Activated naive CD8-positive, alpha-beta T cell treated with anti-CD3 and anti-CD28 coated beads, Interleukin-2, amount 10 ng/mL, durations not matched to agents 7 days and 5 days (primary cell): ENCODE measurements around the gene ERN1. TPM values are rescaled to one million over a fixed set of nuclear protein-coding genes. Genes with fewer than 3 reads are reported as not detected.

Experiments
- ATAC-seq: fragments of 150-1000 bp; cut with Tn5 transposase; one replicate; pipeline ENCODE4 v1.10.0; 2021; ENCODE audit warnings: low read depth, moderate library complexity
- POLR2A ChIA-PET: fragments of 350-600 bp; sonication (Branson Sonifier 250); formaldehyde crosslinking; loops from one replicate; lab custom pipeline; 2021; ENCODE audit warnings: antibody characterized with exemption; lab: Charles Lee
- DNase-seq: peaks from one replicate; pipeline ENCODE4 v3.0.0; 2021
- H3K27ac Mint-ChIP-seq: one replicate; pipeline ENCODE4 v1.8.0; 2022; ENCODE audit warnings: mild to moderate bottlenecking, mixed read lengths
- H3K27me3 Mint-ChIP-seq: one replicate; pipeline ENCODE4 v1.8.0; 2022; ENCODE audit warnings: mild to moderate bottlenecking, moderate library complexity, mixed read lengths
- H3K36me3 Mint-ChIP-seq: one replicate; pipeline ENCODE4 v1.8.0; 2021; ENCODE audit warnings: mild to moderate bottlenecking, mixed read lengths
- H3K4me1 Mint-ChIP-seq: one replicate; pipeline ENCODE4 v1.8.0; 2021; ENCODE audit warnings: mixed read lengths
- H3K4me3 Mint-ChIP-seq: one replicate; pipeline ENCODE4 v1.8.0; 2022; ENCODE audit warnings: mild to moderate bottlenecking, moderate library complexity, mixed read lengths
- H3K9me3 Mint-ChIP-seq: one replicate; pipeline ENCODE4 v1.8.0; 2021; ENCODE audit warnings: mixed read lengths
- total RNA-seq, 2 experiments: library from RNA; stranded (reverse); gene quantifications; one replicate each; pipeline ENCODE4 v1.2.3, GENCODE V29; 2021

ERN1 gene
- total RNA-seq, 2 experiments from 2014 or later, result 38.6 to 45.3 TPM

GRCh38 chr17:64075913-64076312 is 54.0 kb downstream of the ERN1 start:
- no peak overlapping the region for H3K27ac Mint-ChIP-seq
- H3K27me3 Mint-ChIP-seq, result no peaks in the 10 kb centered on the region
- H3K36me3 Mint-ChIP-seq, result peaks cover 11% of the 10 kb centered on the region
- H3K4me1 Mint-ChIP-seq, result peaks cover 16% of the 10 kb centered on the region
- DNase-seq (no peak), ATAC-seq (no peak)
- H3K9me3 Mint-ChIP-seq, result no peaks in the 10 kb centered on the region
- no peak overlapping the region for H3K4me3 Mint-ChIP-seq
- POLR2A ChIA-PET, result no interaction called here

- POLR2A ChIA-PET, result no interaction called here
- H3K4me1 Mint-ChIP-seq, result peaks cover 10% of the 10 kb centered on the region
- peaks cover 19% of the 10 kb centered on the region for H3K36me3 Mint-ChIP-seq
- ATAC-seq, result no peak
- H3K9me3 Mint-ChIP-seq, result no peaks in the 10 kb centered on the region
- no peaks in the 10 kb centered on the region for H3K27me3 Mint-ChIP-seq
- H3K27ac Mint-ChIP-seq, result no peak overlapping the region
- no peak for DNase-seq
- no peak overlapping the region for H3K4me3 Mint-ChIP-seq
Measured at GRCh38 chr17:64074704-64075426, 55.1 kb downstream of the ERN1 start.

GRCh38 chr17:64073771-64074703 is 55.9 kb downstream of the ERN1 start:
- H3K27me3 Mint-ChIP-seq, result no peaks in the 10 kb centered on the region
- no peak for ATAC-seq
- no peak overlapping the region for H3K27ac Mint-ChIP-seq
- H3K9me3 Mint-ChIP-seq, result no peaks in the 10 kb centered on the region
- no peak for DNase-seq
- POLR2A ChIA-PET, result no interaction called here
- no peak overlapping the region for H3K4me3 Mint-ChIP-seq
- H3K4me1 Mint-ChIP-seq, result peaks cover 10% of the 10 kb centered on the region
- peaks cover 23% of the 10 kb centered on the region for H3K36me3 Mint-ChIP-seq

DNA sequence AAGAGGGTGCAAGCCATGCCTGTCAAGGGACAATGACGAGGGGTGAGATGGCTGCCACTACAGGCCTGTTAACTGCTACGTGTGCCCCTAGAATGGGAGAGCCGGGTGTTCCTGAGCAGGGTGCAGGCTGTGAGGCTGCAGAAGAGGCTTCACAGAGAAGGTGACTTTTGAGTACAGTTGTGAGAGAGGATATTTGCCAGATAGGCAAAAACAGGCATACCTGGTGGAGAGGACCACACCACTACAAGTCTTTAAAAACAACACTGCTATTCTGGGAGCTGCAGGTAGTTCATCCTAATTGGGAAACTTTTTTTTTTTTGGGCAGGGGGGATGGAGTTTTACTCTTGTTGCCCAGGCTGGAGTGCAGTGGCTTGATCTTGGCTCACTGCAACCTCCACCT is 58.8 kb downstream of the ERN1 start:
- peaks cover 30% of the 10 kb centered on the region for H3K36me3 Mint-ChIP-seq
- no peak for ATAC-seq
- DNase-seq, result no peak
- H3K27me3 Mint-ChIP-seq, result no peaks in the 10 kb centered on the region
- POLR2A ChIA-PET, result no interaction called here
- H3K9me3 Mint-ChIP-seq, result no peaks in the 10 kb centered on the region
- H3K27ac Mint-ChIP-seq, result peak overlapping the region; percentile 8
- H3K4me3 Mint-ChIP-seq, result no peak overlapping the region
- H3K4me1 Mint-ChIP-seq, result peaks cover 6% of the 10 kb centered on the region

GRCh38 chr17:64070213-64070612 is 59.7 kb downstream of the ERN1 start:
- DNase-seq, result no peak
- POLR2A ChIA-PET, result no interaction called here
- no peak for ATAC-seq
- H3K36me3 Mint-ChIP-seq, result peaks cover 28% of the 10 kb centered on the region
- no peak overlapping the region for H3K4me3 Mint-ChIP-seq
- no peak overlapping the region for H3K27ac Mint-ChIP-seq
- no peaks in the 10 kb centered on the region for H3K9me3 Mint-ChIP-seq
- H3K27me3 Mint-ChIP-seq, result no peaks in the 10 kb centered on the region
- H3K4me1 Mint-ChIP-seq, result peaks cover 4% of the 10 kb centered on the region

DNA sequence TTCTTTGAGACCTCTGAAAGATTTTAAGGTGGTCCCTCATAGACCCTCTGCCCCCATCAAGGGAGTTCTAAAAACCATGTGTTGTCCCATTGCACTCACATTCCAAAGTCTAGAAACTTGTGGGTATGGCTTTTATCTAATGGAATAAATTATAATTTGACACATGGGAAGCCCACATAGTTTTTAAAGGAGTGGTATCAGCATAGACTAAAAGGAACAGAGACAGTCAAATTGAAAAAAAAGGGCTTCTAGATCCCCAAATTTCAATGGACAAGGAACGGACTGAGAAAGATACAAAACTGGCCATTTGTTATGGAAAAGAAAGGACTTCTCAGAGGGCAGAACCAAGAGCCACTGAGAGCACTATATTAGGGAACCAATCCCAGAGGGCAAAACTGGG is 60.8 kb downstream of the ERN1 start:
- H3K27ac Mint-ChIP-seq, result no peak overlapping the region

DNA sequence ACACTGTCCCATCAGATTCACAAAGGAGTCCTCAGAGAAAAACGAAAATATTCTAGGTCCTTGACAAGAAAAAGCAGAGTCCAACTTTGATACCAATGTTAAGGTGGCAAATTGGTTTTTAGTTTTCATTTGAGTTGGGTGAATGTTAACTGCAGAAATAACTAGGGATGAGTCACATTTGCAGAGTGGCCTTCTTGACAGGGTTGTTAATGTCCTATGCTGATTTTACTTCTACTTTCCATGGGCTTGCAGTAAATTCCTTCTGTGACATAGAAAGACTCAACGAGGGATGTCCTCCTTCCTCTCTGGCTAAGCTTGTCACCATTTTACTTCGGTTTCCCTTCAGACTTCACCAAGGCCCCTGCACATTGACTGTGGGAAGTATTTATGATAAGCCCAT is 62.3 kb downstream of the ERN1 start:
- Mint-ChIP-seq H3K4me1 (peaks cover 2% of the 10 kb centered on the region), H3K27me3 (no peaks in the 10 kb centered on the region), H3K4me3 (no peak overlapping the region), H3K27ac (no peak overlapping the region), H3K36me3 (peaks cover 24% of the 10 kb centered on the region), H3K9me3 (no peaks in the 10 kb centered on the region)
- no peak for DNase-seq
- POLR2A ChIA-PET, result interaction anchor here (0.6 kb wide), 2 partner anchors 42 to 770 kb away, joined by 3 read pairs; no protein-coding TSS in a partner anchor
- no peak for ATAC-seq

More for the DNA sequence above, 60.8 kb downstream of the ERN1 start:
- no peak overlapping the region for H3K4me3 Mint-ChIP-seq
- no peak for ATAC-seq
- POLR2A ChIA-PET, result no interaction called here
- H3K36me3 Mint-ChIP-seq, result peaks cover 28% of the 10 kb centered on the region
- no peaks in the 10 kb centered on the region for H3K27me3 Mint-ChIP-seq
- H3K4me1 Mint-ChIP-seq, result peaks cover 2% of the 10 kb centered on the region
- DNase-seq, result no peak
- H3K9me3 Mint-ChIP-seq, result no peaks in the 10 kb centered on the region

- peaks cover 24% of the 10 kb centered on the region for H3K36me3 Mint-ChIP-seq
- H3K4me1 Mint-ChIP-seq, result peaks cover 2% of the 10 kb centered on the region
- no peaks in the 10 kb centered on the region for H3K27me3 Mint-ChIP-seq
- no peak for DNase-seq
- no peaks in the 10 kb centered on the region for H3K9me3 Mint-ChIP-seq
- H3K27ac Mint-ChIP-seq, result no peak overlapping the region
- H3K4me3 Mint-ChIP-seq, result no peak overlapping the region
- ATAC-seq, result no peak
- POLR2A ChIA-PET, result no interaction called here
Measured at GRCh38 chr17:64066716-64067115, 63.2 kb downstream of the ERN1 start.

DNA sequence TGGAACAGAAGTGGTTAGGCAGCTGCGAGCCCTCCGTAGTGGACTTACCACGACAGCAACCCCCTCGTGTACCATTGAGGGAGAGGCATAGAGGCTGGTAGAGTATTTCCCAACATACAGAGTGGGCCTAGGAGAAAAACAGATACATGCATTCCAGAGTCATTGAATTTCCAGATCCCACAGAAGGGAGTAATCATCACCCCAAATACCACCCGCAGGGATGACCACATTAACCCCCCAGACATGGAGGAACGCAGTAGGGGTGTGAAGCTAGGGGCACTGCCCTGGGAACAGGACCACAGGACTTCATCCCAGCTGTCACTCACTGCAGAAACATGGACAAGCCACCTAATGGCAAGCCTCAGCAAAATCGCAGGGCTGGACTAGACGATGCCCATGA is 64.8 kb downstream of the ERN1 start:
- ATAC-seq (no peak), DNase-seq (no peak)
- POLR2A ChIA-PET, result no interaction called here
- peaks cover 2% of the 10 kb centered on the region for H3K4me1 Mint-ChIP-seq
- no peaks in the 10 kb centered on the region for H3K9me3 Mint-ChIP-seq
- no peak overlapping the region for H3K4me3 Mint-ChIP-seq
- H3K36me3 Mint-ChIP-seq, result peaks cover 19% of the 10 kb centered on the region
- H3K27me3 Mint-ChIP-seq, result no peaks in the 10 kb centered on the region
- H3K27ac Mint-ChIP-seq, result no peak overlapping the region

DNA sequence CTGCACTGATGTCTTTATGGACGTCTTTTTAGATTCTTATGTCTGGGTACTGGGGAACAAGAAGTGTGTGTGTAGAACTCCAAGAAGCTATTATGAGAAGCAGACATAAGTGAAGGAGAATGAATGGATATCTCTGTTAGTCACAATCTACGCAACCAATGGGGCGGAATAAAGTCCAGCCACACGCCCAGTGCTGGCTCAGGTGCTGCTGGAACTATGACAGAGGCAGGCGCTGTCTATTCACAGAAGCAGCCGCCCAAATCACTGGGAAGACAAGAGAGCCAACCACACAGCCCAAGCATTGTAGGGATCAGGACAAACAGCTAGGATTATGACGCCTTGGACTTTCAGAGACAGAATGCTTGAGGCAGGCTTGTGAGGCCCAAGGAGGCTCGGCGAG is 65.6 kb downstream of the ERN1 start:
- peaks cover 2% of the 10 kb centered on the region for H3K4me1 Mint-ChIP-seq
- H3K27me3 Mint-ChIP-seq, result no peaks in the 10 kb centered on the region
- ATAC-seq, result no peak
- no peak overlapping the region for H3K4me3 Mint-ChIP-seq
- no peak overlapping the region for H3K27ac Mint-ChIP-seq
- peaks cover 14% of the 10 kb centered on the region for H3K36me3 Mint-ChIP-seq
- no peak for DNase-seq
- POLR2A ChIA-PET, result interaction anchor here (0.7 to 1.4 kb wide), 3 partner anchors 11 to 69 kb away, joined by 3 to 6 read pairs (median 4); partner anchors contain the start of gene ERN1
- no peaks in the 10 kb centered on the region for H3K9me3 Mint-ChIP-seq

DNA sequence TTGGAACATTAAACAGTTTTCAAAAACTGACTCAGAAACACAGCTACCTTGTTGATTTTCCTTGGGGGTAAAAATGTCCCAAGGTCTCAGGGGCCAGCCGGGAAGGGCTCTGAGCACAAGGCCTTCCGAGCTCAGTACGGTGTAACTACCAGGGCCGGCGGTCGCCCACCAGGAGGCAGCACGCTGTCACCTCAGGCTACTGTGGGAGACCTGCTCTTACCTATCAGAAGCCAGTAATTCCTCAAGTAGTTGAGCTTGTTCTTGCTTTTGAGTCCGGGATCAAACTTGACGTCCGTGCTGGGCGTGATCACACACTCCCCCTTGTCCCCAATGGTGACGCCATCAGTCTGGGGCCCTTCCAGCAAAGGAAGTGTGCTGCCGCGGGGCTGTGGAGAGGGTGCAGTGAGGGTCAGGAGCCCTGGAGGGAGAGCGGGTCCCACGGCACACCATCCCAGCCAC is 66.1 kb downstream of the ERN1 start:
- ATAC-seq (peak; percentile 80), DNase-seq (peak; percentile 60)
- Mint-ChIP-seq H3K36me3 (peaks cover 12% of the 10 kb centered on the region), H3K4me3 (no peak overlapping the region), H3K27me3 (no peaks in the 10 kb centered on the region), H3K27ac (no peak overlapping the region), H3K9me3 (no peaks in the 10 kb centered on the region), H3K4me1 (peaks cover 2% of the 10 kb centered on the region)
- POLR2A ChIA-PET, result interaction anchor here (0.7 to 1.4 kb wide), 3 partner anchors 10 to 70 kb away, joined by 3 to 6 read pairs (median 4); partner anchors contain the start of gene ERN1

DNA sequence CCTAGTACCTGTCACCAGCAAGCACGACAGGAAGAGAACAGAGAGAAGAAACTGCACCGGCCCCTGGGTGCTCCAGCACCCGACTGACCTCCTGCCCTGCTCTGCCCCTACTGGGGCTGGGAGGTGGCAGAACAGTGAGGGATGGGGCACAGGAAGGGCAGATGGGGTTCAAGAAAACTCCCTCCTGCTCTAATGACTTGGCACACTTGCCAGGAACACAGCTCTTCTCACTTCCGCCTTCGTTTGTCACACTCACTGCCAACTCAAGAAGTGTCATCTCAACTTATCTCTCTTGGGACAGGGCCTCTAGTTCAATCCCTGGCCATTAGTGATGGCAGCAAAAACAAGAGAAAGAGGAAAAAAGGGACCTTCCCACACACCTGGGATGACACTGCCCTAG is 66.9 kb downstream of the ERN1 start:
- DNase-seq (no peak), ATAC-seq (no peak)
- Mint-ChIP-seq H3K27me3 (no peaks in the 10 kb centered on the region), H3K4me1 (peaks cover 2% of the 10 kb centered on the region), H3K9me3 (no peaks in the 10 kb centered on the region), H3K27ac (no peak overlapping the region), H3K36me3 (peaks cover 9% of the 10 kb centered on the region), H3K4me3 (no peak overlapping the region)
- POLR2A ChIA-PET, result interaction anchor here (1.0 to 1.4 kb wide), 3 partner anchors 10 to 71 kb away, joined by 3 to 4 read pairs (median 3); no protein-coding TSS in a partner anchor

DNA sequence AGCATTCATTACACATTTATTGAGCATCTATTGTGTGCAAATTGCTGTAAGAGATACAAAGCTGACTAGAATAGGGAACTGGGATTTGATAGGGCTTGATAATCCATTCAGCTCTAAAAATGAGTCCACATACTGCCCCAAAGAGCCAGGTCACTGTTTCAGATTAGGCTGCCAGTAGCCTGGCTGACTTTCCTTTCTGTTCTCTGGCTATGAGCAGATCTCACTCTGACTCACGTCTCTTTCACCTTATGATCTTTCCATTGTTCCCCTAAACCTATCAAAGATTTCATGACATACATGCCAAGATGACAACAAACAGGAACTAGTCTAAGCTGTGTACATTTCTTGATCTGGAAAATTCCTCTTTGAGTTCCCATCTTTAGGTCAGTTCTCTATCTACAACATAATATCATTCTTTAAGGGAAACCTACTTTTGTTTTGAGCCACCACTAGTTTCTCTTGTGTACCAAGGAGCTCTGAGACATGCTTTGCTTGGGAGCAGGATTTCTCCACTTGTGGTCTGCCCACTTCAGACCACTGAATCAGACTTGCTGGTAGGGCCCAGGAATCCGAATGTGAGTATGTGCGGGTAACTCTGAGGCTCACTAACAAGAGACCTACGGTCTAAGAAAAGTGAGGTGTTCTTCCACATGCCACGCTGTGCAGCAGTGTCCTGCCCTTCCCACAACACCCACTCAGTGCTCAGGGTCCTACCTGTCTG is 68.6 kb downstream of the ERN1 start:
- peaks cover 6% of the 10 kb centered on the region for H3K4me1 Mint-ChIP-seq
- POLR2A ChIA-PET, result no interaction called here
- H3K36me3 Mint-ChIP-seq, result peaks cover 6% of the 10 kb centered on the region
- no peak overlapping the region for H3K27ac Mint-ChIP-seq
- no peak overlapping the region for H3K4me3 Mint-ChIP-seq
- no peaks in the 10 kb centered on the region for H3K9me3 Mint-ChIP-seq
- peak; percentile 28 for ATAC-seq
- H3K27me3 Mint-ChIP-seq, result no peaks in the 10 kb centered on the region
- DNase-seq, result no peak
